ENCODE results near the gene EPO.

EPO gene

GRCh38 chr7:100706672-100707311 lies 13.5 kb upstream of the EPO start:
- no peak for TF ChIP-seq EZH2phosphoT487 (IDR thresholded peaks at IDR 0.05; ENCODE audit: low read length)
- no peak for TF ChIP-seq EZH2 (optimal IDR thresholded peaks at IDR 0.05; ENCODE audit: low read depth, low read length)
- TF ChIP-seq, protein P1, sequence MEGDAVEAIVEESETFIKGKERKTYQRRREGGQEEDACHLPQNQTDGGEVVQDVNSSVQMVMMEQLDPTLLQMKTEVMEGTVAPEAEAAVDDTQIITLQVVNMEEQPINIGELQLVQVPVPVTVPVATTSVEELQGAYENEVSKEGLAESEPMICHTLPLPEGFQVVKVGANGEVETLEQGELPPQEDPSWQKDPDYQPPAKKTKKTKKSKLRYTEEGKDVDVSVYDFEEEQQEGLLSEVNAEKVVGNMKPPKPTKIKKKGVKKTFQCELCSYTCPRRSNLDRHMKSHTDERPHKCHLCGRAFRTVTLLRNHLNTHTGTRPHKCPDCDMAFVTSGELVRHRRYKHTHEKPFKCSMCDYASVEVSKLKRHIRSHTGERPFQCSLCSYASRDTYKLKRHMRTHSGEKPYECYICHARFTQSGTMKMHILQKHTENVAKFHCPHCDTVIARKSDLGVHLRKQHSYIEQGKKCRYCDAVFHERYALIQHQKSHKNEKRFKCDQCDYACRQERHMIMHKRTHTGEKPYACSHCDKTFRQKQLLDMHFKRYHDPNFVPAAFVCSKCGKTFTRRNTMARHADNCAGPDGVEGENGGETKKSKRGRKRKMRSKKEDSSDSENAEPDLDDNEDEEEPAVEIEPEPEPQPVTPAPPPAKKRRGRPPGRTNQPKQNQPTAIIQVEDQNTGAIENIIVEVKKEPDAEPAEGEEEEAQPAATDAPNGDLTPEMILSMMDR (IDR thresholded peaks at IDR 0.05; ENCODE audit: low read length) = no peak
- Histone ChIP-seq H3K27me3 (replicated peaks; ENCODE audit: insufficient read depth, low read length) (peaks cover 20% of the 10 kb centered on the region), H3K9me2 (replicated peaks; ENCODE audit: insufficient read depth, low read length) (no peaks in the 10 kb centered on the region), H3K4me1 (ENCODE audit: low read length) (peaks cover 8% of the 10 kb centered on the region; the same call in 1 of the 2 replicates), H3K36me3 (replicated peaks; ENCODE audit: insufficient read depth, low read length) (no peaks in the 10 kb centered on the region; the same call in 1 of the 2 replicates), H3K9ac (ENCODE audit: low read length) (peak overlapping the region; percentile 95), H3K9me3 (replicated peaks; ENCODE audit: insufficient read depth, low read length) (no peaks in the 10 kb centered on the region), H4K20me1 (ENCODE audit: insufficient read depth, low read length) (no peaks in the 10 kb centered on the region), H2AFZ (ENCODE audit: low read length) (peak overlapping the region; percentile 89; the same call in 1 of the 2 replicates), H3K4me3 (ENCODE audit: low read length) (peak overlapping the region; percentile 96), H3F3A (ENCODE audit: insufficient read depth, low read length) (peaks cover 4% of the 10 kb centered on the region; the same call in 1 of the 2 replicates), H3K4me2 (ENCODE audit: low read depth, low read length) (peak overlapping the region; percentile 88), H3K79me2 (ENCODE audit: low read length) (peaks cover 16% of the 10 kb centered on the region), H3K27ac (ENCODE audit: low read length) (no peak overlapping the region)
- DNase-seq = no peak

DNA sequence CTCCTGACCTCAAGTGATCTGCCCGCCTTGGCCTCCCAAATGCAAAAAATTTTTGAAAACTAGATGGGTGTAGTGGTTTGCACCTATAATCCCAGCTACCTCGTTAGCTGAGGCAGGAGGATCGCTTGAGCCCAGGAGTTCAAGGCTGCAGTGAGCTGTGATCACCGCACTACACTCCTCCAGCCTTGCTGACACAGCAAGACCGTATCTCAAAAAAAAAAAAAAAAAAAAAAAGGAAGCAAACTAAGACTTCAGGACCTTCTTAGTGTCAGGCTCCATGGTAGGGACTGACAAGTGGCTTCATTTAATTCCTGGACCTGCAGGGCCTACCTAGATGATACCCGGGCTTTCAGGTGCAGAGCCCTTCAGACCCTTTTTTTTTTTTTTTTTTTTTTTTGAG lies 11.9 kb upstream of the EPO start:
- no peak for DNase-seq
- no peak for TF ChIP-seq EZH2phosphoT487 (IDR thresholded peaks at IDR 0.05; ENCODE audit: low read length)
- TF ChIP-seq, protein P1 (IDR thresholded peaks at IDR 0.05; ENCODE audit: low read length) = no peak
- TF ChIP-seq EZH2 (optimal IDR thresholded peaks at IDR 0.05; ENCODE audit: low read depth, low read length) = no peak
- Histone ChIP-seq H3K9me2 (replicated peaks; ENCODE audit: insufficient read depth, low read length) (no peaks in the 10 kb centered on the region), H3K4me3 (ENCODE audit: low read length) (no peak overlapping the region), H2AFZ (ENCODE audit: low read length) (no peak overlapping the region), H3K9ac (ENCODE audit: low read length) (no peak overlapping the region), H3K9me3 (replicated peaks; ENCODE audit: insufficient read depth, low read length) (no peaks in the 10 kb centered on the region), H3K4me2 (ENCODE audit: low read depth, low read length) (no peak overlapping the region), H3K4me1 (ENCODE audit: low read length) (peaks cover 8% of the 10 kb centered on the region; the same call in 1 of the 2 replicates), H3K27ac (ENCODE audit: low read length) (no peak overlapping the region), H3F3A (ENCODE audit: insufficient read depth, low read length) (peaks cover 4% of the 10 kb centered on the region; the same call in 1 of the 2 replicates), H4K20me1 (ENCODE audit: insufficient read depth, low read length) (no peaks in the 10 kb centered on the region), H3K27me3 (replicated peaks; ENCODE audit: insufficient read depth, low read length) (peaks cover 4% of the 10 kb centered on the region), H3K36me3 (replicated peaks; ENCODE audit: insufficient read depth, low read length) (no peaks in the 10 kb centered on the region; the same call in 1 of the 2 replicates), H3K79me2 (ENCODE audit: low read length) (peaks cover 16% of the 10 kb centered on the region)

- DNase-seq = no peak
- Histone ChIP-seq H3K4me1 (ENCODE audit: low read length) (0 out of 2 replicates have a peak, but pooled peaks cover 4% of the 10 kb centered on the region), H3K27ac (ENCODE audit: low read length) (no peak overlapping the region), H3K27me3 (replicated peaks; ENCODE audit: insufficient read depth, low read length) (peaks cover 14% of the 10 kb centered on the region), H3F3A (ENCODE audit: insufficient read depth, low read length) (peaks cover 3% of the 10 kb centered on the region; the same call in 1 of the 2 replicates), H2AFZ (ENCODE audit: low read length) (no peak overlapping the region), H3K4me2 (ENCODE audit: low read depth, low read length) (no peak overlapping the region), H3K9me2 (replicated peaks; ENCODE audit: insufficient read depth, low read length) (no peaks in the 10 kb centered on the region), H3K79me2 (ENCODE audit: low read length) (peaks cover 16% of the 10 kb centered on the region), H3K4me3 (ENCODE audit: low read length) (no peak overlapping the region), H4K20me1 (ENCODE audit: insufficient read depth, low read length) (no peaks in the 10 kb centered on the region), H3K36me3 (replicated peaks; ENCODE audit: insufficient read depth, low read length) (no peaks in the 10 kb centered on the region; the same call in 1 of the 2 replicates), H3K9me3 (replicated peaks; ENCODE audit: insufficient read depth, low read length) (no peaks in the 10 kb centered on the region), H3K9ac (ENCODE audit: low read length) (no peak overlapping the region)
- TF ChIP-seq EZH2 (optimal IDR thresholded peaks at IDR 0.05; ENCODE audit: low read depth, low read length) (no peak), EZH2phosphoT487 (IDR thresholded peaks at IDR 0.05; ENCODE audit: low read length) (no peak)
- TF ChIP-seq, protein P1 (IDR thresholded peaks at IDR 0.05; ENCODE audit: low read length) = no peak
Observed at GRCh38 chr7:100710452-100710851, 9.8 kb upstream of the EPO start.
